ENCODE results near the gene ZNF432.
"Not testable (repeated sequence)": the region's sequence is repeated elsewhere in the genome, so short reads cannot be mapped to it uniquely, and the experiment has no call there.

Gene ZNF432

DNA sequence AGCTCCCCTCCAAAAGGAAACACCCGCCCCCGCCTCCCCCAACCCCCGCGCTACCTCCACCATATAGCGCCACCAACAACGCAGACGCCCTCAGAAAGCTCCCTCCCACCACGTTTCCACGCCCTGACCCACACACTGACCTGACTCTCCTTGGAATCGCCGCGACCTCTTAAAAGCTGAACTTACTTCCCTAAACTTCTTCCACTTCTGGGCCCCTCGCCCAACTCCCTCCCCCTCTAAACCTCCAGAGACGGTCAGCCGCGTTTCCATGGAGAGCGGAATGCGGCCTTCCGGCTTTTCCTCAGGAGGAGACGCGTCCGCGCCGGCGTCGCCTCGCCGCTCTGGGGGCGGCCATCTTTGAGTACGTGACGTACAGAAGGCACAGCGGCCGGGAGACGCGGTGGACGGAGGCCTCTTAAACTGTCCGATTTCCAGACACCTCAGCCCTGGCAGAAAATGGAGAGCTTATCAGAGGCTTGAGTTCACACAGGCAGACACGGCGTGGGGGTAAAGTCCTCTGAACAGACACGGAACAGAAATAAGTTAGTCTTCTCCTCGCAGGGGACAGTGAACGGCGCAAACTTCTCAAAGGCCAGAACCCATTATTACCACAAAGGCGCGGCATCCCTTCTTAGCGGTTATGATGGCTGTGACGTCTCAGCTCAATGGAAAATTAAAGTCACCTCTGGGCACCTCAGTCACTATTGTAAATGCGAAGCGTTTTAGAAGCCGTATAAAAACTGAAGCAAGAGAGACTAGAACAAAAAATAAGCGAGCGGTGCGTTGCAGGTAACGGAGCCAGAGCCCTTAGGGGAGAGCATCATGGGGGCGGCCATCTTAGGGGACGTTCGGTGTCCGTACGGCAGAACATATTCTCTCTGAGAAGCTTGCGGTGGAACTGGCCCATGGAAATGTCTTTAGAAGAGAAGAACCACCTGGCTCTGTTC, at the start of gene ZNF432:
ZNF432 (minus strand) TSS at position 284 of the 947 bp plus-strand sequence. CDS start 1,970 bp downstream, outside the sequence.
- peak; percentile 96 for DNase-seq

DNA sequence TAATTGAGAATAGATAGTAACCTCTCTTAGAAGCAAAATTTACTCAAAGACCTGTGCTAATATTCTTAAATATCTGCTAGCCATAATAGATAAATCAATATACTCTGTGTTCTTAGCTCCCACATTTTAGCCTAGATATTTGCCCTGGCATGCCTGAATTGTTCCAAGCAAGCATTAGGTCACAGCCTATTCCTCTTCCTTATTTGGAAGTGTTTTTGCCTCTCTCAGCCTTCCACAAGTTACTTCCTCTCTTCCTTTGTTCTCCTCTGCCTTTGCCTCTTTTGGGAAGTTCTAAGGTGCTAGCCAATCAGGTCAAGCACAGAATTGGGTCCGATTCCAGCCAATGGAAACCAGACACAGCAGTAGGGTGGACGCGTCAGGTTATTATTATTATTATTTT, 47.8 kb upstream of the ZNF432 start:
- DNase-seq = not testable (repeated sequence)

DNA sequence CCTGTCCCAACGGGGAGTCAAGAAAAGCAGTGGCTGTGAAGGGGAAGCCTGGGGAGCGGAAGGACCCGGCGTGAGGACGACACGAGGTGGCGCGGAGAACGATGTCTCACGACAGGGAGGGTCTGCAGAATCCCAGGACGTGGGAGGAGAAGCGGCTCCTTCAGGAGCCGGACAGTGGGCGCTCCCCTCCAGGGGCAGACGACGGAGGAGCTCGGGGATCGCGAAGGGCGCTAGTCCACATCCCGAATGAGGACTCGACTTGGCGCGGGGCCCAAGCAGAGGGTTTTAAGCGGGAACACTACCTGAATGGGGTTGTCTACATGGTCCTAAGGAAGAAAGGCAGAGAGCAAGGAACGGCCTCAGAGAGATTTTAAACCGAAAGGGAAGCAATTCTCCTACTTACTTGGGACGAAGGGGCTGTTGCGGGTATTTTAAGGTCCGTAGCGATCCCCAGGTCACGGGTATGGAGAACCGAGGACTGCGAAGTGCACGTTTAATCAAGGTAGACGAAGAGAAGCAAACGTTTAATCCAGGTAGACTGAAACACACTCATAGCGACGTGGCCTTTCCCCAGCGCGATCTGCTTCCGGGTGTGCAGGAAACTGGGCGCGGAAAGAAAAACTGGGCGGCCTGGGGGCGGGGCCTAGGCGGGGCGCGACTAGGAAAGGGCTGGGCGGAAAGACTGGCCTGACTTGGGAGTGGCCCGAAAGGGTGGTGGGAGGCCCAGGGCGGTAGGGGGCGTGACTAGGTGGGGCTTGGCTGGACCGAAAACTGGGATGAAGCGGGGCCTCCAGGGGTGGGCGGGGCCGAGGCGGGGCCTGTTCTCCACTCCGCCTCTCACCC, 46.8 kb upstream of the ZNF432 start, which contains the start of gene ZNF841:
ZNF841 (minus strand) TSS at position 594 of the 843 bp plus-strand sequence. CDS start 10,964 bp downstream, outside the sequence.
- peak; percentile 97 for DNase-seq

DNA sequence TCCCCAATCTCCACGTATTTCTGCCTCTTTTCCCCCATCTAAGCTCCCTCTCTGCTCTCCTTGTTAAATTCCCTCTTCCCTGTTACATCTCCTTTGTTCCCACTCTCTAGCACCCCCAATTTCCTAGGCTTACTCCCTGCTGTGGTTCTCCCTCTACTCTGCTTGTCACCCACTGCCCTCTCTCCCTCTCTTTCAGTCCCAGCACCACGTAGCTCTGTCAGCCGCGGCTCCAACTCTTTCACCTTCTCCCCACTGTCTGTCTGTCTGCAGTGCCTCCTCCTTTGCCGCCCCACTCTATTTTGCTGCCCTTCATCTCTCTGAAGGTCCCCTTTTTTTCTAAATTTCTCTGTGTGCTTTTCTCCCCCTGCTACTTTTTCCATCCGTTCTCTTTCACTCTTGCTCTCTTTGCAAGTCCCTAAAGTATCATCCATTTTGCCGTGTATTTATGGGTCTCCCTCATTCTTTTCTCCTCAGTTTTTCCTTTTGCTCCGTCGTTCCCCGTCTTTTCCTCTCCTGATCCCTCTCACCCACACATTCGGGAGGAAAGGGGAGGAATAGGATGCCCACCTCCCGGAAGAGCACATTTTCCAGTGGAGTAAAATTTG, 46.0 kb upstream of the ZNF432 start:
- DNase-seq = no peak

DNA sequence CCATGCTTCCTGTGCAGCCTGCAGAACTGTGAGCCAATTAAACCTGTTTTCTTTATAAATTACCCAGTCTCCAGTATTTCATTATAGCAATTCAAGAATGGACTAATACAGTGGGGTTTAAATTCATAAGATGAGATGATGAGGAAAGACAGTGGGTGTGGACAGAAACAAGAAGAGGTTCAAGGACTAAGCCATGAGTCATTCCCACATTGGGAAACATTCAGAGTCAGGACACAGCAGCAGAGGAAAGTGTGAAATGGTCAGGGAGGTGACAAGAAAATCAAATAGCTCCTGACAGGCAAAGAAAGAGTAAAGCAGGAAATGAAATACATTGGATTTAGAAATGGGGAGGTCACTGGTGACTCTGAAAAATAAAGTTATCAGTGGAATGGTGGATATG, 37.8 kb upstream of the ZNF432 start:
- no peak for DNase-seq

DNA sequence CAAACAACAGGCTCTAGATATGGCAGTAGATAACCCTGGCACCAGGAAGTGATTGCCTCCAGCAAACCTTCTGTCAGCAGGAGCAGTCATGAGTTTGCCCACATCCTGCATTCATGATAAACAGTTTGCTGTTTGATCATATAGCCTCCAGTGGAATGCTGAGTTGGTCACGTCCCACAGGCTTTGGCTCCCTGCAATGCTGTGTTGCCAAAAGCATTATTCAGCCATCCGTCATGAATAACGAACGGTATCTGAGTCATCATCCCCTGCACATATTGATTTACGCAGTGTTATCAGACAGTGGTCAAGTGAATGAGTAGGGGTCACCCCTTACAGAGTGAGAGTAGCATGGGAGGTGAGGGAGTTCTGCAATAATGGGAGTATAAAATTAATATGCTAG, 21.9 kb upstream of the ZNF432 start:
- no peak for DNase-seq

DNA sequence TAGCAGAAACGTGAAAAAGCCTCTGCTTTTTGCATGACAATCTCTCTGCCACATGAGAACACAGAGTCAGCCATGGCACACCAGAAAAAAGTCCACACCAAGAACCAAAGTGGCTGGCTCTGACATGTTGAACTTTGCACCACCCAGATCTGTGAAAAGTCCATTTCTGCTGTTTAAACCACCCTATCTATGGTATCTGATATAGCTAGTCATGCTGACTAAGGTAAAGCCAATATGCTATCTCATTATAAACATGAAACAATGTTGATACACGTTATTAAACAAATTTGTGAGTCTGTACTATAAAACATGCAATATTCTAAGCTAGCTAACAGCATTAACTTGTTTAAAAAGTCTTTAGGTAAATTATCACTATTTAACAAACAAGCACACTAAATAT, 21.0 kb upstream of the ZNF432 start:
- no peak for DNase-seq

DNA sequence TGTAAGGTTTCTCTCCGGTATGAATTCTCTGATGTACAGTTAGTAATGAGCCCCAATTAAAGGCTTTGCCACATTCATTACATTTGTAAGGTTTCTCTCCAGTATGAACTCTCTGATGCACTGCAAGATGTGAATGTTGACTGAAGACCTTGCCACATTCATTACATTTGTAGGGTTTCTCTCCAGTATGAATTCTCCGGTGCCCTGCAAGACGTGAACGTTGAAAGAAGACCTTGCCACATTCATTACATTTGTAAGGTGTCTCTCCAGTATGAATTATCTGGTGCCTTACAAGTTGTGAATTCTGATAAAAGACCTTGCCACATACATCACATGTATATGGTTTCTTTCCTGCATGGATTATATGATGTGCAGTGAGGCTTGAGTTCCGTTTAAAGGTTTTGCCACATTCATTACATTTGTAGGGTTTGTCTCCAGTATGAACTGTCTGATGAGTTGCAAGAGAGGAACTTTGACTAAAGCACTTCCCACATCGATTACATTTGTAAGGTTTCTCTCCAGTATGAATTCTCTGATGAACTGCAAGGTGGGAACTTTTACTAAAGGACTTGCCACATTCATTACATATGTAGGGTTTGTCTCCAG, 17.7 kb upstream of the ZNF432 start:
- no peak for DNase-seq

DNA sequence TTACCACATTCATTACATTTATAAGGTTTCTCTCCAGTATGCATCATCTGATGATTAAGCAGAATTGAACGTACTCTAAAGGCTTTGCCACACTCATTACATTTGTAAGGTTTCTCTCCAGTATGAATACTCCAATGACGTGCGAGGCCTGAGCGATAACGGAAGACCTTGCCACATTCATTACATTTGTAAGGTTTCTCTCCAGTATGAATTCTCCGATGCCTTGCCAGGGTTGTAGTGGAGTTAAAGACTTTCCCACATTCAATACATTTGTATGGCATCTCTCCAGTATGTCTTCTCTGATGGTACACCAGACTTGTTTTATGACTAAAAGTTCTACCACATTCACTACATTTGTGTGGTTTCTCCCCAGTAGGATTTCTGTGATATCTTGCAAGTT, 16.8 kb upstream of the ZNF432 start:
- DNase-seq = no peak

DNA sequence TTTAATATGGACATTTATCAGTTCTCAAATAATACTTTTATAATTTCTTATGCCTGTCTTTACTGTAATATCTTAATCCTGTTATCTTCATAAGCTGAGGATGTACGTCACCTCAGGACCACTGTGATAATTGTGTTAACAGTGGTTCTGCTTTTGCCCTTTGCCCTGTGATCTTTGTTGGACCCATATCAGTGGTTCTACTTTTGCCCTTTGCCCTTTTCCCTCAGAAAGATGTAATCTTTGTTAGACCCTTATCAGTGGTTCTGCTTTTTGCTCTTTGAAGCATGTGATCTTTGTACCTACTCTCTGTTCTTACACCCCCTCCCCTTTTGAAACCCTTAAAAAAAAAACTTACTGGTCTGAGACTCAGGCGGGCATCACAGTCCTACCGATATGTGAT, 7.8 kb upstream of the ZNF432 start:
- DNase-seq = not testable (repeated sequence)

DNA sequence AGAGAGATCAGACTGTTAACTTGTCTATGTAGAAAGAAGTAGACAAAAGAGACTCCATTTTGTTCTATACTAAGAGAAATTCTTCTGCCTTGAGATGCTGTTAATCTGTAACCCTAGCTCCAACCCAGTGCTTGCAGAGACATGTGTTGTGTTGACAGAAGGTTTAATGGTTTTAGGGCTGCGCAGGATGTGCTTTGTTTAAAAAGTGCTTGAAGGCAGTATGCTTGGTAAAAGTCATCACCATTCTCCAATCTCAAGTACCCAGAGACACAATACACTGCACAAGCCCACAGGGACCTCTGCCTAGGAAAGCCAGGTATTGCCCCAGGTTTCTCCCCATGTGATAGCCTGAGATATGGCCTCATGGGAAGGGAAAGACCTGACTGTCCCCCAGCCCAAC, 3.1 kb upstream of the ZNF432 start:
- not testable (repeated sequence) for DNase-seq

DNA sequence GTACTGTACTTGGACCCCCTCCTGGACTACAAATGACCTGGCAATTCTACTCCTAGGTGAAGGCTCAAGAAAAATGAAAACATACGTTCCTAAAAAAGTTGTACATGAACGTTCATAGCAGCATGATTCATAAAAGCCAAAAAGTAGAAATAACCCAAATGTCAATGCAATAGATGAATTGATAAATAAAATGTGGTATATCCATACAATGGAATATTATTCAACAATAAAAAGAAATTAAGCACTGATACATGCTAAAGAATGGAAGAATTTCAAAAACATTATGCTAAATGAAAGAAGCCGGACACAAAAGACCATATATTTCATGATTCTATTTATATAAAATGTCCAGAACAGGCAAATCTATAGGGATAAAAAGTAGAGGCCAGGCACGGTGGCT, 9.5 kb downstream of the ZNF432 start:
- no peak for DNase-seq

DNA sequence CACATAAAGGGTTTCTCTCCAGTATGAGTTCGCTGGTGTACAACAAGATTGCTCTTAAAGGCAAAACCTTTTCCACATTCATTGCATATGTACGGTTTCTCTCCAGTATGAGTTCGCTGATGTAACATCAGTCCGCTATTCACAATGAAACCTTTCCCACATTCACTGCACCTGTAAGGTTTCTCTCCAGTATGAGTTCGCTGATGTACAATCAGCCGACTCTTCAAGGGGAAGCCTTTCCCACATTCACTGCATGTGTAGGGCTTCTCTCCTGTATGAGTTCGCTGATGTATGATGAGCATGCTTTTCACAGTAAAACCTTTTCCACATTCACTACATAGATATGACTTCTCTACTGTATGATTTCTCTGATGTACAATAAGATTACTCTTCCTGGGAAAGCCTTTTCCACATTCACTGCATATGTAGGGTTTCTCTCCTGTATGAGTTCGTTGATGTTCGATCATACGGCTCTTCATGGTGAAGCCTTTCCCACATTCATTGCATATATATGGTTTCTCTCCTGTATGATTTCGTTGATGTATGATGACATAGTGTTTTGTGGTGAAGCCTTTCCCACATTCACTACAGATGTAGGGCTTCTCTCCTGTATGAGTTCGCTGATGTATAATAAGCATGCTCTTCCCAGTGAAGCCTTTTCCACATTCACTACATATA, 14.4 kb downstream of the ZNF432 start:
- no peak for DNase-seq

DNA sequence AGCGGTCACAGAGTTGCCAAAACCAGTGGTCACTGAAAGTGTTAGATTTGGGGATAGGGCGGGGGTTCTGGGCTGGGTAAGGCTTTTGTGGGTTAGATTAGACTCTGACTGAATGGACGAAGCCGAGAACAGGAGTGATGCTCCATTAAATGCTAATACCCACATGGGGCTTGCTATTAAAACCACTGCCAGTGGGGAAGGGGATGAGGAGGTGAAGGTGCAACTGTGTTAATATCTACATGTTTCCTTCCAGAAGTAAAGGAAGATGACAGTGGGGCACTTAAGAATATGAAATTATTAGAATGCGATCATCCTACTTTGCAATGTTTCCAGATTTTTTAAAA, 19.9 kb downstream of the ZNF432 start:
- DNase-seq = no peak

DNA sequence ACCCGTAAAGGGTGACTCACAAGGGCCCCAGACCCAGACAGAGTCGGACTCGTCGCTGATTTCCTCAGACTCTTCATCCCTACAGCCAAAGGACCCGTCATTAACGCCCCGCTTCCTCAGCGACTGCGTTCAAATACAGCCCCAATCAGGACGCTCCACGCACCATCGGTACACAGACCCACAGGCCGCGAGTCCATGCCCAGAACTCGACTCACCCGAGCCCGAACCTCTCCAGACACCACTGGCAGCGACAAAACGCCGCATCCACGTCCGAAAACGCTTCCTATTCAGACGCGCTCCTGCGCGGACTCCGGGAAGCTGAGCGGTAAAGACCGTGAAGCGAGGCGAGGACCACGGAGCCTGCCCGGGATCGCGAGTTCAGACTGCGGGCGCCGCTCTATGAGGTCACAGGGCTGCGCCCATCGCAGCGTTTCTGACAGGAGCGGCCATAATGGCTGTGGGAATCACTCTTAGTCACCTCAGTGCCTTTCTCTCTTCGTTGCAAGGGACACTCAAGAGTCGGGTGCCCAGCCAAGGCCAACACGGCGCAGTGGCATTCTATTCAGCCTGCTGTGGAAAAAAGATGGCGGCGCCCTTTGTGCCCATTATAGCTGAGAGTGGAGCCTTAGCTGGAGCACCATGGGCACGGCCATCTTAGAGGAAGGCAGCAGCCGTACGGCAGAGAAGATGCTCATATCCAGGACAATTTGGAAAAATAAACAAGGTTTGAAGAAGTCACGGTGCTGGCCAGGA, 20.4 kb downstream of the ZNF432 start, which contains the start of gene ZNF614:
ZNF614 (minus strand) TSS at position 353 of the 753 bp plus-strand sequence. CDS start 2,634 bp downstream, outside the sequence.
- DNase-seq = peak; percentile 93

DNA sequence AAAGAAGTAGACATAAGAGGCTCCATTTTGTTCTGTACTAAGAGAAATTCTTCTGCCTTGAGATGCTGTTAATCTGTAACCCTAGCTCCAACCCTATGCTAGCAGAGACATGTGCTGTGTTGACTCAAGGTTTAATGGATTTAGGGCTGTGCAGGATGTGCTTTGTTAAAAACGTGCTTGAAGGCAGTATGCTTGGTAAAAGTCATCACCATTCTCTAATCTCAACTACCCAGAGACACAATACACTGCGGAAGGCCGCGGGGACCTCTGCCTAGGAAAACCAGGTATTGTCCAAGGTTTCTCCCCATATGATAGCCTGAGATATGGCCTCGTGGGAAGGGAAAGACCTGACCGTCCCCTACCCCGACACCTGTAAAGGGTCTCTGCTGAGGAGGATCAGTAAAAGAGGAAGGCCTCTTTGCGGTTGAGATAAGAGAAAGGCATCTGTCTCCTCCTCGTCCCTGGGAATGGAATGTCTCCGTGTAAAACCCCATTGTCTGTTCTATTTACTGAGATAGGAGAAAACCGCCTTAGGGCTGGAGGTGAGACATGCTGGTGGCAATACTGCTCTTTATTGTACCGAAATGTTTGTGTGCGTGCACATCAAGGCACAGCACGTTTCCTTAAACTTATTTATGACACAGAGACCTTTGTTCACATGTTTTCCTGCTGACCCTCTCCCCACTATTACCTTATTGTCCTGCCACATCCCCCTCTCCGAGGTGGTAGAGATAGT, 22.2 kb downstream of the ZNF432 start:
- not testable (repeated sequence) for DNase-seq

DNA sequence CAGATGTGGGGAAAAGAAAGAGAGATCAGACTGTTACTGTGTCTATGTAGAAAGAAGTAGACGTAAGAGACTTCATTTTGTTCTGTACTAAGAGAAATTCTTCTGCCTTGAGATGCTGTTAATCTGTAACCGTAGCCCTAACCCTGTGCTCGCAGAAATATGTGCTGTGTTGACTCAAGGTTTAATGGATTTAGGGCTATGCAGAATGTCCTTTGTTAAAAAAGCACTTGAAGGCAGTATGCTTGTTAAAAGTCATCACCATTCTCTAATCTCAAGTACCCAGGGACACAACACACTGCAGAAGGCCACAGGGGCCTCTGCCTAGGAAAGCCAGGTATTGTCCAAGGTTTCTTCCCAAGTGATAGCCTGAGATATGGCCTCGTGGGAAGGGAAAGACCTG, 24.2 kb downstream of the ZNF432 start:
- not testable (repeated sequence) for DNase-seq

DNA sequence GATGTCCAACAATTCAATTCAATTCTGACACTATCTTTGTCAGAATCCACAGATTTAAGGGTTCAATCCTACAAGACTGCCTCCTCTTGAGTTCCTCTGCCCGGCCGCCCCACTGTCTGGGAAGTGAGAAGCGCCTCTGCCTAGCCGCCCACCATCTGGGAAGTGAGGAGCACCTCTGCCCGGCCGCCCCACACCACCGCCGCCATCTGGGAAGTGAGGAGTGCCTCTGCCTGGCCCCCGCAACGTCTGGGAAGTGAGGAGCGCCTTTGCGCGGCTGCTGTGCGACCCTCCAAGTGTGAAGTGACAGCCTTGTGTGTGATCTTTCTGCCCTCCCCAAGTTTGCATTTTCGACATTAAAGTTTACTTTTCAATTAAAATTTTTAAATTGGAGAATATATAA, 26.4 kb downstream of the ZNF432 start:
- DNase-seq = no peak

DNA sequence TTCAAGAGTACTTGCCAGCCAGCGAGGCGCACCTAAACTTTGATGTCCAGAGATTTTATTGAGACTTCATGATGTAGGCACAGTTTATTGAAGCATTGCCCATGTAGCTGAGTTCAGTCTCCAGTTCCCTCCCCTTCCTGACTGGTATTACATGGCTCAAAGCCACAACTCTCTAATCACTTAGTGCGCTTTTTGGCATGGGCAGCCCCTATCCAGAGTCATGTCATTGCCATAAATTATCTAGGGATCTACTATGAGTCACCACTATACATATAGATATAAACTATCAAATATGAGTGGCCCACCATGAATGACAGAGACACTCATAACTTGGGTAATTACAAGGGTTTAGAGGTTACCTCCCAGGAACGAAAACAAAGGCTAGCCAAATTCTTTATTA, 28.1 kb downstream of the ZNF432 start:
- DNase-seq = no peak

DNA sequence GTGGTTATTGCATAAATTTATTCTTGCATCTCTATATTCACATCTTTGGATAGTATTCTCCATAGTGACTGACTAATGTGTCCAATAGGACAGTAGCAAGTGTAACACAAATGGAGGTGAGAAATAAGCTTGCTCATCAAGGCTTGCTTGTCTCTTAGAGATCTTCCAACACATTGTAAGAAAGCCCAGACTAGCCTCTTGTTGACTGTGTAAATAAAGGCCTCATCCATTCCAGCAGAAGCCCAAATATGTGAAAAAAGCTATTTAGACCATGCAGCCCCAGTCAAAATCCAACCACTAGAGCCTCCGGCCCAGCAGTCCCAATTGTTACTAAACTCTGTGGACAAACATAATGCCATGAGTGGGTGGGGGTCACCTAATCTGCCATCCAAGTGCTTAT, 38.0 kb downstream of the ZNF432 start:
- DNase-seq = no peak
